ENCODE results near the gene MFN2.

Gene MFN2

GRCh38 chr1:11967028-11967547, 13.2 kb upstream of the MFN2 start (continued):
- no peak for TF ChIP-seq ATF2 (tag by site-specific recombination; IDR thresholded peaks at IDR 0.05; ENCODE audit: low read depth)
- 0 out of 2 replicates have a peak, but pooled peaks have one; percentile 25 for TF ChIP-seq ZEB2 (tag by site-specific recombination; IDR thresholded peaks at IDR 0.05)
- no peak for TF ChIP-seq ZNF10 (tag by site-specific recombination; IDR thresholded peaks at IDR 0.05)
- TF ChIP-seq AEBP2 (tag by site-specific recombination; IDR thresholded peaks at IDR 0.05; ENCODE audit: borderline replicate concordance), result no peak
- no peak for TF ChIP-seq OVOL3 (tag by site-specific recombination; IDR thresholded peaks at IDR 0.05)
- TF ChIP-seq SP7 (tag by site-specific recombination; IDR thresholded peaks at IDR 0.05), result no peak
- TF ChIP-seq SCRT2 (tag by site-specific recombination; IDR thresholded peaks at IDR 0.05), result no peak
- TF ChIP-seq ZFP41 (tag by site-specific recombination; IDR thresholded peaks at IDR 0.05; ENCODE audit: borderline replicate concordance), result no peak
- TF ChIP-seq BCL11B (tag by site-specific recombination; IDR thresholded peaks at IDR 0.05; ENCODE audit: low read depth), result no peak
- TF ChIP-seq ZNF426 (tag by site-specific recombination; IDR thresholded peaks at IDR 0.05), result no peak
- TF ChIP-seq ZNF654 (tag by site-specific recombination; IDR thresholded peaks at IDR 0.05; ENCODE audit: low read depth), result peak; percentile 69
- TF ChIP-seq KLF10 (tag by site-specific recombination; IDR thresholded peaks at IDR 0.05), result no peak
- TF ChIP-seq ZSCAN23 (tag by site-specific recombination; IDR thresholded peaks at IDR 0.05), result no peak
- TF ChIP-seq ZBTB48 (tag by site-specific recombination; IDR thresholded peaks at IDR 0.05), result peak; percentile 21; the same call in 1 of the 2 replicates
- no peak for TF ChIP-seq ZNF677 (tag by site-specific recombination; IDR thresholded peaks at IDR 0.05)
- TF ChIP-seq ZNF549 (tag by site-specific recombination; IDR thresholded peaks at IDR 0.05), result no peak
- TF ChIP-seq ZNF341 (tag by site-specific recombination; IDR thresholded peaks at IDR 0.05; ENCODE audit: low read depth), result 0 out of 2 replicates have a peak, but pooled peaks have one; percentile 37
- TF ChIP-seq HIC1 (tag by site-specific recombination; IDR thresholded peaks at IDR 0.05), result no peak
- TF ChIP-seq ZNF600 (tag by site-specific recombination; IDR thresholded peaks at IDR 0.05), result 0 out of 2 replicates have a peak, but pooled peaks have one; percentile 21
- TF ChIP-seq GLI4 (tag by site-specific recombination; IDR thresholded peaks at IDR 0.05), result no peak
- TF ChIP-seq ZNF768 (tag by site-specific recombination; IDR thresholded peaks at IDR 0.05), result no peak
- TF ChIP-seq PRDM10 (tag by site-specific recombination; IDR thresholded peaks at IDR 0.05), result peak; percentile 27; the same call in 1 of the 2 replicates
- peak; percentile 42; the same call in 1 of the 2 replicates for TF ChIP-seq ZFP3 (tag by site-specific recombination; IDR thresholded peaks at IDR 0.05; ENCODE audit: low read depth)
- TF ChIP-seq ZNF639 (tag by site-specific recombination; IDR thresholded peaks at IDR 0.05), result no peak
- TF ChIP-seq ZBTB20 (tag by site-specific recombination; IDR thresholded peaks at IDR 0.05), result no peak
- TF ChIP-seq PRDM4 (tag by site-specific recombination; IDR thresholded peaks at IDR 0.05), result no peak
- TF ChIP-seq ZNF596 (tag by site-specific recombination; IDR thresholded peaks at IDR 0.05), result no peak
